GM12878 (cell line): Measurements from ENCODE around the gene LIN28B. TPM values are rescaled to one million over a fixed set of nuclear protein-coding genes. Genes with fewer than 3 reads are reported as not detected.

Experiments
- ATAC-seq: fragments of 200-7000 bp; cut with Tn5 transposase; 3 replicates; pipeline ENCODE4 v1.9.1; 2020; ENCODE audit warnings: mild to moderate bottlenecking, moderate library complexity
- BruUV-seq: library from RNA; stranded (reverse); fragments of 400-500 nt; replicated peaks from 2 replicates; lab custom pipeline; 2021; lab: Mats Ljungman, UMichigan
- CTCF ChIA-PET: fragments of 300-600 bp; sonication (Branson Sonifier 250); formaldehyde crosslinking; extraction: SDS; loops from one replicate; lab custom pipeline; 2021; ENCODE audit warnings: inconsistent platforms; lab: Yijun Ruan, JAX
- POLR2A ChIA-PET: fragments of 350-600 bp; formaldehyde crosslinking; extraction: SDS; loops from one replicate; lab custom pipeline; 2021; ENCODE audit warnings: inconsistent platforms; lab: Charles Lee
- RAD21 ChIA-PET: fragments of 300-600 bp; sonication (Branson Sonifier 250); formaldehyde crosslinking; loops from one replicate; lab custom pipeline; 2023; ENCODE audit warnings: antibody characterized with exemption; ENCODE audit not compliant: unreplicated experiment; lab: Charles Lee
- SMC1A ChIA-PET: fragments of 300-600 bp; sonication (Branson Sonifier 250); formaldehyde crosslinking; loops from one replicate; lab custom pipeline; 2023; ENCODE audit not compliant: unreplicated experiment, uncharacterized antibody; lab: Charles Lee
- DNase-seq: peaks from one replicate; pipeline ENCODE4 v3.0.0-alpha.2; 2011; ENCODE audit warnings: low read depth, low spot score
- FAIRE-seq: peaks from 3 replicates; lab custom pipeline; 2011; peaks lifted over from hg19 to GRCh38; lab: Jason Lieb, UNC
- H2AFZ ChIP-seq: 2 replicates; pipeline ENCODE4 v1.6.0; 2011; ENCODE audit warnings: low read depth, low read length, control low read depth; ENCODE audit not compliant: control insufficient read depth
- H3K27ac ChIP-seq: 2 replicates; pipeline ENCODE4 v1.5.1; 2011; ENCODE audit warnings: control low read depth; ENCODE audit not compliant: control insufficient read depth, insufficient read depth
- H3K27me3 ChIP-seq, 2 experiments: replicated peaks in 1 of 2; 2 replicates each; pipeline versions ENCODE4 v1.6.0 to v1.6.1; 2011; ENCODE audit warnings: low read length in 1 of 2; ENCODE audit not compliant: control insufficient read depth in 2 of 2, insufficient read depth in 2 of 2
- H3K36me3 ChIP-seq, 2 experiments: 2 replicates each; pipeline ENCODE4 v1.5.1; 2011; ENCODE audit warnings: low read length in 1 of 2; ENCODE audit not compliant: control insufficient read depth in 2 of 2, insufficient read depth in 2 of 2
- H3K4me1 ChIP-seq: 2 replicates; pipeline ENCODE4 v1.6.1; 2011; ENCODE audit warnings: mild to moderate bottlenecking, low read length, moderate library complexity, mixed read lengths; ENCODE audit not compliant: control insufficient read depth, insufficient read depth
- H3K4me2 ChIP-seq: 2 replicates; pipeline ENCODE4 v1.6.0; 2011; ENCODE audit warnings: control low read depth; ENCODE audit not compliant: control insufficient read depth, insufficient read depth
- H3K4me3 ChIP-seq: fragments of 200-600 bp; sonication (generic); 2 replicates; pipeline ENCODE4 v1.5.1; 2016
- H3K79me2 ChIP-seq: 2 replicates; pipeline ENCODE4 v1.6.0; 2011; ENCODE audit warnings: low read length; ENCODE audit not compliant: control insufficient read depth, insufficient read depth
- H3K9ac ChIP-seq: 2 replicates; pipeline ENCODE4 v1.8.0; 2011; ENCODE audit warnings: low read length, control low read depth, mixed read lengths; ENCODE audit not compliant: control insufficient read depth, insufficient read depth
- H3K9me3 ChIP-seq: replicated peaks from 3 replicates; pipeline ENCODE4 v1.5.1; 2011; ENCODE audit warnings: mild to moderate bottlenecking, low read length; ENCODE audit not compliant: control insufficient read depth, insufficient read depth
- H4K20me1 ChIP-seq: 2 replicates; pipeline ENCODE4 v1.6.0; 2011; ENCODE audit not compliant: control insufficient read depth, insufficient read depth
- ASH2L ChIP-seq: fragments of 300-600, 200-600 bp; sonication (generic); IDR thresholded peaks from 2 replicates; pipeline ENCODE4 v1.6.1; 2017; ENCODE audit warnings: low read depth, mild to moderate bottlenecking, borderline replicate concordance
- BACH1 ChIP-seq: fragments of 450-650 bp; IDR thresholded peaks from 2 replicates; pipeline ENCODE4 v1.6.1; 2017; ENCODE audit warnings: mild to moderate bottlenecking, borderline replicate concordance
- CHD1 ChIP-seq: IDR thresholded peaks from 2 replicates; pipeline ENCODE4 v1.6.1; 2012; ENCODE audit warnings: low read depth, low read length, improper control_type of control experiment
- CHD4 ChIP-seq: fragments of 200-600 bp; sonication (generic); IDR thresholded peaks from 2 replicates; pipeline ENCODE4 v1.6.1; 2016; ENCODE audit warnings: mild to moderate bottlenecking
- HDAC2 ChIP-seq: fragments of 200-600 bp; sonication (generic); IDR thresholded peaks from 2 replicates; pipeline ENCODE4 v1.6.1; 2017
- MYC ChIP-seq: IDR thresholded peaks from 2 replicates; pipeline ENCODE4 v1.6.1; 2011; ENCODE audit warnings: mild to moderate bottlenecking, low read length, moderate library complexity, inconsistent platforms; ENCODE audit not compliant: insufficient read depth, insufficient replicate concordance, insufficient read length, severe bottlenecking
- NBN ChIP-seq: fragments of 450-650 bp; IDR thresholded peaks from 2 replicates; pipeline ENCODE4 v1.6.1; 2016
- NR2C1 ChIP-seq: fragments of 450-650 bp; IDR thresholded peaks from 2 replicates; pipeline ENCODE4 v1.6.1; 2017; ENCODE audit warnings: antibody characterized with exemption, mild to moderate bottlenecking, moderate library complexity
- RAD21 ChIP-seq: IDR thresholded peaks from 2 replicates; pipeline ENCODE4 v1.6.1; 2011; ENCODE audit warnings: mild to moderate bottlenecking, low read depth, low read length, moderate library complexity; ENCODE audit not compliant: insufficient read depth
- SIN3A ChIP-seq: IDR thresholded peaks from 2 replicates; pipeline ENCODE4 v1.6.1; 2012; ENCODE audit warnings: low read depth, low read length, improper control_type of control experiment
- TAF1 ChIP-seq: IDR thresholded peaks from 2 replicates; pipeline ENCODE4 v1.6.1; 2011; ENCODE audit warnings: mild to moderate bottlenecking, low read depth, low read length, borderline replicate concordance
- YY1 ChIP-seq: IDR thresholded peaks from 2 replicates; pipeline ENCODE4 v1.6.1; 2011; ENCODE audit warnings: low read depth, mild to moderate bottlenecking, low read length
- WGBS: methylation state at CpG from one replicate; pipeline ENCODE4 v1.1.6; 2016; ENCODE audit warnings: low lambda C conversion rate; ENCODE audit not compliant: insufficient replicate concordance, insufficient coverage; ENCODE audit errors: missing lambda C conversion rate; 5-methylcytosine and 5-hydroxymethylcytosine counted together
- in situ Hi-C: fragments of 300-500 bp; cut with MboI; formaldehyde crosslinking; loops from 9 replicates; pipeline ENCODE4 v1.14.3; 2018; ENCODE audit warnings: mixed read lengths
- intact Hi-C: fragments of 100-400 bp; cut with micrococcal nuclease; formaldehyde crosslinking; loops from one replicate; pipeline ENCODE4 v1.14.2; 2022; ENCODE audit not compliant: unreplicated experiment
- polyA plus RNA-seq, 11 experiments: library from polyadenylated mRNA; depleted of rRNA in 4 of 11; unstranded in 6 of 11; stranded (reverse) in 5 of 11; fragments of >200 nt; fragmentation: Nextera tagmentation in 4 of 11; fragmentation: Illumina TruSeq in 1 of 11; extraction: Ambion mirVana in 4 of 11; extraction: Trizol in 1 of 11; gene quantifications; 1 replicate in 1 of 11; 2 replicates in 10 of 11; pipeline versions ENCODE4 v1.2.1 to v1.2.3, GENCODE V29; 2011 to 2016; ENCODE audit warnings: inconsistent platforms in 2 of 11, missing spikeins in 2 of 11, low read depth in 1 of 11
- total RNA-seq, 4 experiments: library from RNA; depleted of rRNA in 3 of 4; stranded (reverse); fragments of >200 nt in 3 of 4; fragmentation: Illumina TruSeq in 1 of 4; extraction: Trizol in 1 of 4; gene quantifications; 2 replicates each; pipeline versions ENCODE4 v1.2.1 to v1.2.3, GENCODE V29; 2013 to 2021
- TF ChIP-seq, protein P1 (sequence below): fragments of 450-650 bp; IDR thresholded peaks from 2 replicates; pipeline ENCODE4 v1.6.1; 2017; ENCODE audit warnings: mild to moderate bottlenecking, low read depth, inconsistent platforms; ENCODE audit not compliant: poor library complexity, severe bottlenecking
- TF ChIP-seq, protein P2 (sequence below): IDR thresholded peaks from 2 replicates; pipeline ENCODE4 v1.6.1; 2011; ENCODE audit warnings: mild to moderate bottlenecking, low read depth, low read length, moderate library complexity; ENCODE audit not compliant: insufficient replicate concordance
- TF ChIP-seq, protein P3 (sequence below): IDR thresholded peaks from 2 replicates; pipeline ENCODE4 v1.6.1; 2012; ENCODE audit warnings: low read depth, low read length, improper control_type of control experiment

LIN28B gene
- total and polyA plus RNA-seq, 10 of the 15 experiments (the other 5 are each of a cell fraction or from before 2014, with no cell fraction given): 0.01 to 2.4 (median 0.09) TPM; not detected in 6

DNA sequence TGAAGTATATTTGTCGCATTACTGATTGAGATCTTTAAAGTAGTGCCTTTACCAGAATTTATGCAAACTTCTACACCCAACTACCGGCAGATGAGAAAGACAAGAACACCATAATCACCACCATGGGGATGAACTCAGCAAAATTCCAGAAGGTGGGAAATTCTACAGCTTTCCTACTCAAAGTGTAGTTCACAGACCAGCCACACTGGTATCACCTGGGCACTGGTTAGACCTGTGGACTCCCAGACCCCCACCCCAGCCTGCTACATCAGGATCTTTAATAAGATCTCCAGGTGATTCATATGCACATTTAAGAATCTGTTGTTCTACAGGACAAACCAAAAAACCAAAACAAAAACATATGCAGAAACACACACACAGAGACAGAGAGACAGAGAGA lies 155.0 kb downstream of the LIN28B start (continued):
- TF ChIP-seq, protein P1, sequence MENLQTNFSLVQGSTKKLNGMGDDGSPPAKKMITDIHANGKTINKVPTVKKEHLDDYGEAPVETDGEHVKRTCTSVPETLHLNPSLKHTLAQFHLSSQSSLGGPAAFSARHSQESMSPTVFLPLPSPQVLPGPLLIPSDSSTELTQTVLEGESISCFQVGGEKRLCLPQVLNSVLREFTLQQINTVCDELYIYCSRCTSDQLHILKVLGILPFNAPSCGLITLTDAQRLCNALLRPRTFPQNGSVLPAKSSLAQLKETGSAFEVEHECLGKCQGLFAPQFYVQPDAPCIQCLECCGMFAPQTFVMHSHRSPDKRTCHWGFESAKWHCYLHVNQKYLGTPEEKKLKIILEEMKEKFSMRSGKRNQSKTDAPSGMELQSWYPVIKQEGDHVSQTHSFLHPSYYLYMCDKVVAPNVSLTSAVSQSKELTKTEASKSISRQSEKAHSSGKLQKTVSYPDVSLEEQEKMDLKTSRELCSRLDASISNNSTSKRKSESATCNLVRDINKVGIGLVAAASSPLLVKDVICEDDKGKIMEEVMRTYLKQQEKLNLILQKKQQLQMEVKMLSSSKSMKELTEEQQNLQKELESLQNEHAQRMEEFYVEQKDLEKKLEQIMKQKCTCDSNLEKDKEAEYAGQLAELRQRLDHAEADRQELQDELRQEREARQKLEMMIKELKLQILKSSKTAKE: no peak
- no peak for TF ChIP-seq MYC
- TF ChIP-seq ASH2L: no peak
- TF ChIP-seq, all 136 proteins: peak for 0

DNA sequence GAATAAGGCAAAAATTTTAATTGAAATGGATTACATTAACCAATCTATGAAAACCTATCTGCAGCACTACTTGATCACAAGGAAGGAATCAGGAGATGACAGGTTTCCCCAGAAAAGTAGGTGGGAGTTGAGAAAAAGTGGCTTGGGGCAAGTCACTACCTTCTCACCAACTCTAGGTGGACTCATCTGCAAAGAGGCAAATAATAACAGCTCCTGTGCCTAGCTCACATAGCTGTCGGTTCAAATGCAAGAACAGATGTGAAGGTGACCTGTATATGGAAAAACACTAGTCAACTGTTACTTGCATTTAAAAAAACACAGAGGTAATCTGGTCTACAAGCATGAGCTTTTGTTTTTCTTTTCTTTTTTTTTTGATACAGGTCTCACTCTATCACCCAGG lies 155.7 kb downstream of the LIN28B start:
- ChIA-PET POLR2A (no interaction called here), SMC1A (interaction anchor here (1.0 to 1.3 kb wide), 2 partner anchors 25 to 289 kb away, joined by 3 read pairs; no protein-coding TSS in a partner anchor), CTCF (interaction anchor here (1.0 to 1.5 kb wide), 3 partner anchors 35 to 289 kb away, joined by 3 to 4 read pairs (median 3); no protein-coding TSS in a partner anchor), RAD21 (no interaction called here)
- BruUV-seq: no TSS peak
- no peaks in the 10 kb centered on the region for H3K27me3 ChIP-seq
- in situ Hi-C loops: no loop called here
- 35% methylated on average over 1 of the region's 1 CpG for WGBS
- no peaks in the 10 kb centered on the region for H3K9me3 ChIP-seq
- no peak overlapping the region for H2AFZ ChIP-seq
- no peaks in the 10 kb centered on the region for H3K79me2 ChIP-seq
- intact Hi-C loops: no loop called here
- H3K36me3 ChIP-seq: no peaks in the 10 kb centered on the region
- no peak overlapping the region for H3K4me3 ChIP-seq
- H3K27ac ChIP-seq: no peak overlapping the region
- H3K4me1 ChIP-seq: no peaks in the 10 kb centered on the region
- no peak overlapping the region for H3K4me2 ChIP-seq
- ATAC-seq (peak; percentile 40; the same call in 2 of the 3 replicates), DNase-seq (no peak), FAIRE-seq (no peak)
- H4K20me1 ChIP-seq: no peaks in the 10 kb centered on the region
- H3K9ac ChIP-seq: no peak overlapping the region
- no peak for TF ChIP-seq NBN
- no peak for TF ChIP-seq SIN3A
- no peak for TF ChIP-seq YY1
- TF ChIP-seq BACH1: no peak
- no peak for TF ChIP-seq CHD4
- TF ChIP-seq, protein P2, sequence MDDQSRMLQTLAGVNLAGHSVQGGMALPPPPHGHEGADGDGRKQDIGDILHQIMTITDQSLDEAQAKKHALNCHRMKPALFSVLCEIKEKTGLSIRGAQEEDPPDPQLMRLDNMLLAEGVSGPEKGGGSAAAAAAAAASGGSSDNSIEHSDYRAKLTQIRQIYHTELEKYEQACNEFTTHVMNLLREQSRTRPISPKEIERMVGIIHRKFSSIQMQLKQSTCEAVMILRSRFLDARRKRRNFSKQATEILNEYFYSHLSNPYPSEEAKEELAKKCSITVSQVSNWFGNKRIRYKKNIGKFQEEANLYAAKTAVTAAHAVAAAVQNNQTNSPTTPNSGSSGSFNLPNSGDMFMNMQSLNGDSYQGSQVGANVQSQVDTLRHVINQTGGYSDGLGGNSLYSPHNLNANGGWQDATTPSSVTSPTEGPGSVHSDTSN: no peak
- TF ChIP-seq TAF1: no peak
- no peak for TF ChIP-seq HDAC2
- no peak for TF ChIP-seq CHD1
- TF ChIP-seq NR2C1: no peak
- TF ChIP-seq, protein P3, sequence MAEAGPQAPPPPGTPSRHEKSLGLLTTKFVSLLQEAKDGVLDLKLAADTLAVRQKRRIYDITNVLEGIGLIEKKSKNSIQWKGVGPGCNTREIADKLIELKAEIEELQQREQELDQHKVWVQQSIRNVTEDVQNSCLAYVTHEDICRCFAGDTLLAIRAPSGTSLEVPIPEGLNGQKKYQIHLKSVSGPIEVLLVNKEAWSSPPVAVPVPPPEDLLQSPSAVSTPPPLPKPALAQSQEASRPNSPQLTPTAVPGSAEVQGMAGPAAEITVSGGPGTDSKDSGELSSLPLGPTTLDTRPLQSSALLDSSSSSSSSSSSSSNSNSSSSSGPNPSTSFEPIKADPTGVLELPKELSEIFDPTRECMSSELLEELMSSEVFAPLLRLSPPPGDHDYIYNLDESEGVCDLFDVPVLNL: no peak
- 0 out of 2 replicates have a peak, but pooled peaks have one; percentile 9 for TF ChIP-seq RAD21
